IMR-90 (cell line): ENCODE measurements around the gene UGT2B15. TPM values are rescaled to one million over a fixed set of nuclear protein-coding genes. Genes with fewer than 3 reads are reported as not detected.

Experiments used
- ATAC-seq: fragments of 200-7000 bp; cut with Tn5 transposase; 2 replicates; pipeline ENCODE4 v1.9.1; 2020; ENCODE audit warnings: low read depth, mild to moderate bottlenecking, moderate library complexity
- BruUV-seq: library from RNA; stranded (reverse); fragments of 400-500 nt; replicated peaks from 2 replicates; lab custom pipeline; 2021; lab: Mats Ljungman, UMichigan
- CTCF ChIA-PET: fragments of 300-600 bp; formaldehyde crosslinking; extraction: SDS; loops from one replicate; lab custom pipeline; 2021; ENCODE audit warnings: antibody characterized with exemption; lab: Yijun Ruan, JAX
- POLR2A ChIA-PET: fragments of 300-600 bp; sonication (Branson Sonifier 250); formaldehyde crosslinking; loops from one replicate; lab custom pipeline; 2022; ENCODE audit warnings: antibody characterized with exemption; ENCODE audit not compliant: unreplicated experiment; lab: Charles Lee
- DNase-seq: peaks from one replicate; pipeline ENCODE4 v3.0.0; 2013
- H2AFZ ChIP-seq: replicated peaks from 2 replicates; pipeline ENCODE3; 2013; ENCODE audit warnings: low read length, mild to moderate bottlenecking; ENCODE audit not compliant: poor library complexity
- H2AK5ac ChIP-seq: 2 replicates; pipeline ENCODE4 v1.6.1; 2013; ENCODE audit warnings: low read depth, low read length, inconsistent platforms
- H2AK9ac ChIP-seq: replicated peaks from 2 replicates; pipeline ENCODE3; 2013; ENCODE audit warnings: mild to moderate bottlenecking, low read depth, low read length, moderate library complexity; ENCODE audit not compliant: poor library complexity
- H2BK120ac ChIP-seq: 2 replicates; pipeline ENCODE4 v1.6.1; 2013; ENCODE audit warnings: low read depth, low read length, inconsistent platforms
- H2BK15ac ChIP-seq: 3 replicates; pipeline ENCODE4 v1.6.1; 2013; ENCODE audit warnings: low read depth, low read length, inconsistent platforms
- H2BK20ac ChIP-seq: 2 replicates; pipeline ENCODE4 v1.6.1; 2013; ENCODE audit warnings: low read depth, mild to moderate bottlenecking, inconsistent platforms, low read length, moderate library complexity
- H2BK5ac ChIP-seq: 2 replicates; pipeline ENCODE4 v1.6.1; 2013; ENCODE audit warnings: mild to moderate bottlenecking, low read depth, low read length, inconsistent platforms; ENCODE audit not compliant: poor library complexity, severe bottlenecking
- H3K14ac ChIP-seq: replicated peaks from 2 replicates; pipeline ENCODE4 v1.6.1; 2013; ENCODE audit warnings: low read depth, low read length, inconsistent platforms
- H3K18ac ChIP-seq: 2 replicates; pipeline ENCODE4 v1.6.1; 2013; ENCODE audit warnings: low read depth, low read length, control low read depth
- H3K23ac ChIP-seq: 2 replicates; pipeline ENCODE4 v1.6.1; 2013; ENCODE audit warnings: low read depth, low read length, inconsistent platforms
- H3K27ac ChIP-seq: 2 replicates; pipeline ENCODE4 v1.5.1; 2013; ENCODE audit warnings: mild to moderate bottlenecking, control low read depth, low read length; ENCODE audit not compliant: insufficient read depth
- H3K27me3 ChIP-seq: 2 replicates; pipeline ENCODE4 v1.6.1; 2013; ENCODE audit warnings: low read length; ENCODE audit not compliant: control insufficient read depth, insufficient read depth
- H3K36me3 ChIP-seq: 2 replicates; pipeline ENCODE4 v1.6.1; 2013; ENCODE audit warnings: low read length, mixed read lengths; ENCODE audit not compliant: control insufficient read depth, insufficient read depth
- H3K4ac ChIP-seq: 2 replicates; pipeline ENCODE4 v1.6.1; 2013; ENCODE audit warnings: low read depth, low read length, inconsistent platforms
- H3K4me1 ChIP-seq: 2 replicates; pipeline ENCODE4 v1.6.1; 2013; ENCODE audit warnings: low read length, mixed read lengths; ENCODE audit not compliant: control insufficient read depth, insufficient read depth
- H3K4me2 ChIP-seq: 2 replicates; pipeline ENCODE4 v1.6.1; 2013; ENCODE audit warnings: low read depth, mild to moderate bottlenecking, control low read depth, low read length, moderate library complexity
- H3K4me3 ChIP-seq: 2 replicates; pipeline ENCODE4 v1.5.1; 2013; ENCODE audit warnings: low read depth, mild to moderate bottlenecking, control low read depth, low read length, moderate library complexity; ENCODE audit not compliant: insufficient read depth
- H3K56ac ChIP-seq: 2 replicates; pipeline ENCODE4 v1.6.1; 2013; ENCODE audit warnings: low read length, inconsistent platforms; ENCODE audit not compliant: insufficient read depth; ENCODE audit errors: extremely low read depth
- H3K79me1 ChIP-seq, 2 experiments: 2 replicates each; pipeline ENCODE4 v1.6.1; 2013; ENCODE audit warnings: low read length in 2 of 2, inconsistent platforms in 1 of 2, low read depth in 1 of 2
- H3K9ac ChIP-seq: 2 replicates; pipeline ENCODE4 v1.6.1; 2013; ENCODE audit warnings: low read depth, low read length, control low read depth
- H3K9me1 ChIP-seq: 2 replicates; pipeline ENCODE4 v1.6.1; 2013; ENCODE audit warnings: low read length, inconsistent platforms; ENCODE audit not compliant: insufficient read depth
- H3K9me3 ChIP-seq: 2 replicates; pipeline ENCODE4 v1.6.1; 2013; ENCODE audit warnings: low read length; ENCODE audit not compliant: control insufficient read depth, insufficient read depth
- H4K20me1 ChIP-seq: 2 replicates; pipeline ENCODE4 v1.6.1; 2013; ENCODE audit warnings: low read length, inconsistent platforms; ENCODE audit not compliant: insufficient read depth
- H4K5ac ChIP-seq: 2 replicates; pipeline ENCODE4 v1.6.1; 2013; ENCODE audit warnings: mild to moderate bottlenecking, low read depth, low read length, control low read depth
- H4K8ac ChIP-seq, 2 experiments: 2 replicates each; pipeline ENCODE4 v1.6.1; 2013; ENCODE audit warnings: low read depth in 2 of 2, low read length in 2 of 2, control low read depth in 1 of 2, inconsistent platforms in 1 of 2
- H4K91ac ChIP-seq: 2 replicates; pipeline ENCODE4 v1.6.1; 2013; ENCODE audit warnings: low read depth, low read length, inconsistent platforms; ENCODE audit not compliant: insufficient read depth
- MXI1 ChIP-seq: IDR thresholded peaks from 2 replicates; pipeline ENCODE4 v1.6.1; 2012; ENCODE audit warnings: low read depth, mild to moderate bottlenecking, low read length, moderate library complexity, borderline replicate concordance
- POLR2A ChIP-seq: IDR thresholded peaks from 2 replicates; pipeline ENCODE4 v1.6.1; 2012; ENCODE audit warnings: mild to moderate bottlenecking, low read depth, low read length
- RAD21 ChIP-seq: IDR thresholded peaks from 2 replicates; pipeline ENCODE4 v1.6.1; 2012; ENCODE audit warnings: low read length, improper control_type of control experiment
- RCOR1 ChIP-seq: IDR thresholded peaks from 2 replicates; pipeline ENCODE4 v1.6.1; 2012; ENCODE audit warnings: mild to moderate bottlenecking, low read length, improper control_type of control experiment; ENCODE audit not compliant: insufficient replicate concordance
- RFX5 ChIP-seq: IDR thresholded peaks from 2 replicates; pipeline ENCODE4 v1.8.0; 2012; ENCODE audit warnings: low read depth, mild to moderate bottlenecking, low read length, moderate library complexity
- dilution Hi-C: fragments of 300-500 bp; cut with HindIII; formaldehyde crosslinking; loops from one replicate; pipeline ENCODE4 v1.14.3; 2018; ENCODE audit warnings: low sequenced_read_pairs; ENCODE audit not compliant: unreplicated experiment
- in situ Hi-C: fragments of 300-500 bp; cut with MboI; formaldehyde crosslinking; loops from 3 replicates; pipeline ENCODE4 v1.14.3; 2019; ENCODE audit warnings: low sequenced_read_pairs, inconsistent platforms, mixed read lengths
- intact Hi-C: fragments of 100-400 bp; cut with micrococcal nuclease; formaldehyde crosslinking; loops from 2 replicates; pipeline ENCODE4 v1.10.0; 2022
- polyA plus RNA-seq, 3 experiments: library from polyadenylated mRNA; depleted of rRNA; stranded (reverse); fragments of >200 nt; gene quantifications; 2 replicates each; pipeline ENCODE4 v1.2.3, GENCODE V29; 2012; ENCODE audit warnings: low replicate concordance in 1 of 3
- total RNA-seq: library from RNA; depleted of rRNA; stranded (reverse); fragments of >200 nt; gene quantifications from 2 replicates; pipeline ENCODE4 v1.2.3, GENCODE V29; 2012

The UGT2B15 gene
- total and polyA plus RNA-seq, 2 of the 4 experiments (the other 2 are of a cell fraction): not detected

GRCh38 chr4:68617003-68617698 is 53.3 kb downstream of the UGT2B15 start:
- Histone ChIP-seq H3K14ac (no peak overlapping the region), H3K27me3 (no peaks in the 10 kb centered on the region), H3K4ac (no peak overlapping the region), H4K20me1 (no peaks in the 10 kb centered on the region), H3K27ac (no peak overlapping the region), H3K56ac (no peak overlapping the region), H2BK120ac (no peak overlapping the region), H4K5ac (no peak overlapping the region), H2AFZ (no peak overlapping the region), H3K36me3 (no peaks in the 10 kb centered on the region), H3K79me1 (no peaks in the 10 kb centered on the region), H3K18ac (no peak overlapping the region), H3K9me3 (no peaks in the 10 kb centered on the region), H2BK20ac (no peak overlapping the region), H3K9me1 (no peaks in the 10 kb centered on the region), H3K9ac (no peak overlapping the region), H2AK9ac (no peak overlapping the region), H2BK5ac (no peak overlapping the region), H4K91ac (no peak overlapping the region), H4K8ac (no peak overlapping the region), H2AK5ac (no peak overlapping the region), H3K4me1 (no peaks in the 10 kb centered on the region), H2BK15ac (no peak overlapping the region), H3K4me2 (no peak overlapping the region), H3K4me3 (no peak overlapping the region), H3K23ac (no peak overlapping the region)
- ATAC-seq: no peak
- no peak for DNase-seq
- dilution Hi-C loops: no loop called here
- in situ Hi-C loops: no loop called here
- intact Hi-C loops: no loop called here
- no TSS peak for BruUV-seq
- ChIA-PET CTCF (no interaction called here), POLR2A (no interaction called here)
- no peak for TF ChIP-seq RFX5
- no peak for TF ChIP-seq MXI1
- TF ChIP-seq POLR2A: no peak
- no peak for TF ChIP-seq RAD21
- no peak for TF ChIP-seq RCOR1
